WTC11 (cell line): ENCODE data around the gene PTPRN2. TPM values are rescaled to one million over a fixed set of nuclear protein-coding genes. Genes with fewer than 3 reads are reported as not detected.

ENCODE experiments used
- ATAC-seq: fragments of 200-7000 bp; cut with Tn5 transposase; 2 replicates; pipeline ENCODE4 v1.10.0; 2021; ENCODE audit warnings: mild to moderate bottlenecking, moderate library complexity
- CTCF ChIA-PET: fragments of 300-600 bp; sonication (Branson Sonifier 250); formaldehyde crosslinking; loops from one replicate; lab custom pipeline; 2021; ENCODE audit warnings: antibody characterized with exemption; lab: Charles Lee
- POLR2A ChIA-PET: fragments of 350-600 bp; sonication (Branson Sonifier 250); formaldehyde crosslinking; loops from one replicate; lab custom pipeline; 2021; ENCODE audit warnings: antibody characterized with exemption; lab: Charles Lee
- DNase-seq: peaks from one replicate; pipeline ENCODE4 v3.0.0; 2021; ENCODE audit warnings: low spot score
- H3K27ac Mint-ChIP-seq: 2 replicates; pipeline ENCODE4 v1.8.0; 2021; ENCODE audit warnings: mixed read lengths
- H3K27me3 Mint-ChIP-seq: 2 replicates; pipeline ENCODE4 v1.8.0; 2021; ENCODE audit warnings: low read depth, mild to moderate bottlenecking, moderate library complexity, mixed read lengths
- H3K36me3 Mint-ChIP-seq: 2 replicates; pipeline ENCODE4 v1.8.0; 2021; ENCODE audit warnings: mixed read lengths
- H3K4me1 Mint-ChIP-seq: 2 replicates; pipeline ENCODE4 v1.8.0; 2022; ENCODE audit warnings: mixed read lengths
- H3K4me3 Mint-ChIP-seq: 2 replicates; pipeline ENCODE4 v1.8.0; 2021; ENCODE audit warnings: mild to moderate bottlenecking, moderate library complexity, mixed read lengths
- H3K9me3 Mint-ChIP-seq: 2 replicates; pipeline ENCODE4 v1.8.0; 2021; ENCODE audit warnings: mixed read lengths
- AR ChIP-seq: fragments of 250-450 bp; sonication (Bioruptor Pico); IDR thresholded peaks from 2 replicates; pipeline ENCODE4 v1.9.0; 2021; ENCODE audit warnings: mild to moderate bottlenecking
- ARID4B ChIP-seq: sonication (generic); formaldehyde crosslinking; IDR thresholded peaks from 2 replicates; pipeline ENCODE4 v1.8.0; 2023; ENCODE audit warnings: missing genetic modification reagents, mild to moderate bottlenecking, borderline replicate concordance
- ATF3 ChIP-seq: sonication (generic); formaldehyde crosslinking; conservative IDR thresholded peaks from 2 replicates; pipeline ENCODE4 v1.8.1; 2022; ENCODE audit warnings: mild to moderate bottlenecking, missing genetic modification reagents
- CDX4 ChIP-seq: fragments of 250-450 bp; sonication (Bioruptor Pico); IDR thresholded peaks from 2 replicates; pipeline ENCODE4 v1.9.0; 2021; ENCODE audit warnings: moderate library complexity, mild to moderate bottlenecking, inconsistent platforms, borderline replicate concordance
- CREB1 ChIP-seq: sonication (generic); formaldehyde crosslinking; IDR thresholded peaks from 2 replicates; pipeline ENCODE4 v1.8.0; 2023; ENCODE audit warnings: mild to moderate bottlenecking, missing genetic modification reagents
- HMGA2 ChIP-seq: fragments of 250-450 bp; sonication (Bioruptor Pico); IDR thresholded peaks from 2 replicates; pipeline ENCODE4 v1.4.0; 2021; ENCODE audit warnings: mild to moderate bottlenecking, moderate library complexity
- IRF2 ChIP-seq: sonication (generic); formaldehyde crosslinking; IDR thresholded peaks from 2 replicates; pipeline ENCODE4 v1.8.0; 2022; ENCODE audit warnings: low read depth, missing genetic modification reagents, borderline replicate concordance
- MAX ChIP-seq: sonication (generic); formaldehyde crosslinking; IDR thresholded peaks from 2 replicates; pipeline ENCODE4 v1.8.0; 2022; ENCODE audit warnings: mild to moderate bottlenecking, missing genetic modification reagents
- NFE2L1 ChIP-seq: sonication (generic); formaldehyde crosslinking; IDR thresholded peaks from 2 replicates; pipeline ENCODE4 v1.8.1; 2023; ENCODE audit warnings: missing genetic modification reagents
- NR2C2 ChIP-seq: sonication (generic); formaldehyde crosslinking; IDR thresholded peaks from 2 replicates; pipeline ENCODE4 v1.8.0; 2022; ENCODE audit warnings: mild to moderate bottlenecking, missing genetic modification reagents
- OVOL2 ChIP-seq: fragments of 250-450 bp; sonication (Bioruptor Pico); IDR thresholded peaks from 2 replicates; pipeline ENCODE4 v1.9.0; 2021; ENCODE audit warnings: mild to moderate bottlenecking, borderline replicate concordance
- TCF7 ChIP-seq: sonication (generic); formaldehyde crosslinking; IDR thresholded peaks from 2 replicates; pipeline ENCODE4 v1.8.0; 2022; ENCODE audit warnings: mild to moderate bottlenecking, low read depth, missing genetic modification reagents, moderate library complexity
- ZNF121 ChIP-seq: sonication (generic); formaldehyde crosslinking; IDR thresholded peaks from 2 replicates; pipeline ENCODE4 v1.8.0; 2023; ENCODE audit warnings: missing genetic modification reagents
- ZNF281 ChIP-seq: sonication (generic); formaldehyde crosslinking; IDR thresholded peaks from 2 replicates; pipeline ENCODE4 v1.8.0; 2023; ENCODE audit warnings: mild to moderate bottlenecking, missing genetic modification reagents
- ZNF425 ChIP-seq: fragments of 250-450 bp; sonication (Bioruptor Pico); conservative IDR thresholded peaks from 2 replicates; pipeline ENCODE4 v1.9.0; 2021; ENCODE audit warnings: mild to moderate bottlenecking
- total RNA-seq: library from RNA; stranded (reverse); gene quantifications from 3 replicates; pipeline ENCODE4 v1.2.3, GENCODE V29; 2021

Gene PTPRN2
- total RNA-seq, 1 experiment from 2014 or later: 4.7 TPM

GRCh38 chr7:157772486-157773130 lies 815.0 kb downstream of the PTPRN2 start (continued):
- no peak for TF ChIP-seq ARID4B (CRISPR knock-in tag)
- TF ChIP-seq IRF2 (CRISPR knock-in tag): no peak
- TF ChIP-seq CREB1 (CRISPR knock-in tag): no peak
- TF ChIP-seq, all 79 proteins: peak for 0

- Mint-ChIP-seq H3K4me3 (no peak overlapping the region), H3K9me3 (peaks cover 46% of the 10 kb centered on the region), H3K27me3 (peaks cover 11% of the 10 kb centered on the region), H3K36me3 (peaks cover 33% of the 10 kb centered on the region), H3K4me1 (no peaks in the 10 kb centered on the region), H3K27ac (no peak overlapping the region)
- DNase-seq (no peak), ATAC-seq (no peak)
- ChIA-PET POLR2A (no interaction called here), CTCF (no interaction called here)
- TF ChIP-seq TCF7 (CRISPR knock-in tag) (no peak), ATF3 (CRISPR knock-in tag) (no peak), AR (CRISPR knock-in tag) (no peak), MAX (no peak), NFE2L1 (CRISPR knock-in tag) (no peak), HMGA2 (no peak), ZNF121 (CRISPR knock-in tag) (no peak), NR2C2 (CRISPR knock-in tag) (no peak), CDX4 (CRISPR knock-in tag) (no peak), ZNF281 (CRISPR knock-in tag) (no peak), ZNF425 (CRISPR knock-in tag) (no peak), OVOL2 (no peak)
Measured at GRCh38 chr7:157771689-157772088, 815.9 kb downstream of the PTPRN2 start.
